H1 (cell line): ENCODE measurements around the gene BAIAP2L2. TPM values are rescaled to one million over a fixed set of nuclear protein-coding genes. Genes with fewer than 3 reads are reported as not detected.

Source experiments
- CTCF ChIA-PET: fragments of 300-600 bp; sonication (Branson Sonifier 250); formaldehyde crosslinking; loops from one replicate; lab custom pipeline; 2021; ENCODE audit not compliant: partially characterized antibody; lab: Charles Lee
- POLR2A ChIA-PET: fragments of 300-600 bp; sonication (Branson Sonifier 250); formaldehyde crosslinking; loops from one replicate; lab custom pipeline; 2021; ENCODE audit warnings: inconsistent platforms; ENCODE audit not compliant: partially characterized antibody; lab: Charles Lee
- DNase-seq, 2 experiments: peaks; one replicate each; pipeline versions ENCODE4 v3.0.0 to v3.0.0-alpha.2; 2010 to 2022; ENCODE audit warnings: low spot score in 2 of 2, low read depth in 1 of 2, mixed read lengths in 1 of 2
- FAIRE-seq: peaks from 2 replicates; lab custom pipeline; 2011; peaks lifted over from hg19 to GRCh38; lab: Jason Lieb, UNC
- H2AFZ ChIP-seq: 2 replicates; pipeline ENCODE4 v1.8.1; 2012; ENCODE audit warnings: low read length, inconsistent platforms
- H2AK5ac ChIP-seq: 2 replicates; pipeline ENCODE4 v1.6.1; 2013; ENCODE audit warnings: low read depth, low read length
- H2BK120ac ChIP-seq: replicated peaks from 2 replicates; pipeline ENCODE3; 2013; ENCODE audit warnings: low read depth, low read length, inconsistent platforms
- H2BK12ac ChIP-seq: 2 replicates; pipeline ENCODE4 v1.6.1; 2013; ENCODE audit warnings: low read depth, low read length
- H2BK15ac ChIP-seq: 2 replicates; pipeline ENCODE4 v1.6.1; 2013; ENCODE audit warnings: low read length
- H2BK20ac ChIP-seq: 2 replicates; pipeline ENCODE4 v1.6.1; 2013; ENCODE audit warnings: low read length
- H2BK5ac ChIP-seq: 2 replicates; pipeline ENCODE4 v1.6.1; 2013; ENCODE audit warnings: low read depth, low read length
- H3K14ac ChIP-seq: 2 replicates; pipeline ENCODE4 v1.6.1; 2013; ENCODE audit warnings: inconsistent platforms; ENCODE audit not compliant: insufficient read length
- H3K18ac ChIP-seq: 2 replicates; pipeline ENCODE4 v1.6.1; 2013; ENCODE audit warnings: low read length; ENCODE audit errors: extremely low read depth
- H3K23ac ChIP-seq: 2 replicates; pipeline ENCODE4 v1.6.1; 2013; ENCODE audit warnings: inconsistent platforms; ENCODE audit not compliant: insufficient read length
- H3K23me2 ChIP-seq: 2 replicates; pipeline ENCODE4 v1.6.1; 2013; ENCODE audit warnings: low read depth, low read length
- H3K27ac ChIP-seq: 2 replicates; pipeline ENCODE4 v1.6.1; 2011; ENCODE audit warnings: low read depth, low read length, inconsistent platforms
- H3K27me3 ChIP-seq, 4 experiments: replicated peaks in 1 of 4; 1 replicate in 1 of 4; 2 replicates in 3 of 4; pipeline versions ENCODE4 v1.6.1 to v1.8.1; 2011 to 2013; ENCODE audit warnings: low read length in 3 of 4, mild to moderate bottlenecking in 3 of 4, inconsistent platforms in 2 of 4, mixed read lengths in 2 of 4, moderate library complexity in 1 of 4; ENCODE audit not compliant: control insufficient read depth in 3 of 4, insufficient read depth in 3 of 4; ENCODE audit errors: extremely low read depth in 1 of 4
- H3K36me3 ChIP-seq, 4 experiments: 2 replicates each; pipeline versions ENCODE4 v1.6.1 to v1.8.1; 2011 to 2013; ENCODE audit warnings: mild to moderate bottlenecking in 4 of 4, low read length in 3 of 4, moderate library complexity in 2 of 4, control low read depth in 1 of 4, inconsistent platforms in 1 of 4; ENCODE audit not compliant: insufficient read depth in 4 of 4, control insufficient read depth in 2 of 4
- H3K4ac ChIP-seq: replicated peaks from 2 replicates; pipeline ENCODE3; 2013; ENCODE audit warnings: low read length, low read depth, mixed read lengths, inconsistent platforms; ENCODE audit not compliant: insufficient read length
- H3K4me1 ChIP-seq, 4 experiments: replicated peaks in 1 of 4; 1 replicate in 1 of 4; 2 replicates in 3 of 4; pipeline versions ENCODE4 v1.6.1 to v1.8.1; 2011 to 2013; ENCODE audit warnings: low read length in 3 of 4, inconsistent platforms in 2 of 4, mixed read lengths in 1 of 4; ENCODE audit not compliant: insufficient read depth in 4 of 4, control insufficient read depth in 3 of 4
- H3K4me2 ChIP-seq, 2 experiments: 2 replicates each; pipeline versions ENCODE4 v1.6.1 to v1.8.1; 2011 to 2013; ENCODE audit warnings: low read depth in 2 of 2, low read length in 2 of 2, control low read depth in 1 of 2, inconsistent platforms in 1 of 2, mild to moderate bottlenecking in 1 of 2; ENCODE audit not compliant: insufficient read depth in 1 of 2
- H3K4me3 ChIP-seq, 4 experiments: fragments of 200-600, 300-600 bp in 1 of 4; sonication (generic), shearing (Covaris generic), sonication (Bioruptor Twin) in 1 of 4; 2 replicates each; pipeline versions ENCODE4 v1.5.1 to v1.8.1; 2011 to 2016; ENCODE audit warnings: low read length in 4 of 4, low read depth in 3 of 4, control low read depth in 2 of 4, inconsistent platforms in 2 of 4, mild to moderate bottlenecking in 2 of 4, mixed read lengths in 1 of 4, moderate library complexity in 1 of 4; ENCODE audit not compliant: insufficient read depth in 2 of 4; ENCODE audit errors: extremely low read depth in 1 of 4
- H3K56ac ChIP-seq: replicated peaks from 2 replicates; pipeline ENCODE3; 2013; ENCODE audit warnings: low read depth, mild to moderate bottlenecking, mixed read lengths, low read length, inconsistent platforms; ENCODE audit not compliant: insufficient read length
- H3K79me1 ChIP-seq: 2 replicates; pipeline ENCODE4 v1.6.1; 2013; ENCODE audit warnings: low read depth, low read length, control low read depth
- H3K79me2 ChIP-seq, 2 experiments: 2 replicates each; pipeline versions ENCODE4 v1.6.1 to v1.8.1; 2012 to 2013; ENCODE audit warnings: low read length in 2 of 2, mild to moderate bottlenecking in 2 of 2, inconsistent platforms in 1 of 2; ENCODE audit not compliant: insufficient read depth in 2 of 2, control insufficient read depth in 1 of 2
- H3K9ac ChIP-seq, 4 experiments: replicated peaks in 1 of 4; 1 replicate in 1 of 4; 2 replicates in 3 of 4; pipeline versions ENCODE4 v1.6.1 to v1.8.1; 2011 to 2013; ENCODE audit warnings: low read depth in 3 of 4, low read length in 3 of 4, control low read depth in 2 of 4, mild to moderate bottlenecking in 2 of 4, moderate library complexity in 2 of 4, inconsistent platforms in 1 of 4; ENCODE audit errors: extremely low read depth in 1 of 4
- H3K9me3 ChIP-seq, 2 experiments: 2 replicates each; pipeline versions ENCODE4 v1.6.1 to v1.8.1; 2012 to 2013; ENCODE audit warnings: mild to moderate bottlenecking in 2 of 2, moderate library complexity in 2 of 2, control low read depth in 1 of 2, inconsistent platforms in 1 of 2, low read depth in 1 of 2, low read length in 1 of 2, mixed read lengths in 1 of 2; ENCODE audit not compliant: insufficient read depth in 2 of 2
- H4K20me1 ChIP-seq, 2 experiments: replicated peaks in 1 of 2; 2 replicates each; pipeline versions ENCODE3 to v1.8.1; 2011 to 2013; ENCODE audit warnings: inconsistent platforms in 2 of 2, low read length in 2 of 2, mild to moderate bottlenecking in 1 of 2; ENCODE audit not compliant: insufficient read depth in 2 of 2, control insufficient read depth in 1 of 2
- H4K5ac ChIP-seq: 2 replicates; pipeline ENCODE4 v1.6.1; 2013; ENCODE audit warnings: low read length, low read depth, mixed read lengths, inconsistent platforms; ENCODE audit not compliant: insufficient read length
- H4K8ac ChIP-seq: 2 replicates; pipeline ENCODE4 v1.8.0; 2013; ENCODE audit warnings: mild to moderate bottlenecking, moderate library complexity, low read length, inconsistent platforms; ENCODE audit not compliant: insufficient read depth; ENCODE audit errors: extremely low read depth
- H4K91ac ChIP-seq: replicated peaks from 2 replicates; pipeline ENCODE3; 2013; ENCODE audit warnings: low read length, mixed read lengths, inconsistent platforms; ENCODE audit not compliant: insufficient read length
- ATF2 ChIP-seq: IDR thresholded peaks from 2 replicates; pipeline ENCODE4 v1.6.1; 2012; ENCODE audit warnings: low read length, inconsistent platforms
- BRCA1 ChIP-seq: IDR thresholded peaks from 2 replicates; pipeline ENCODE4 v1.6.1; 2012; ENCODE audit warnings: low read depth, low read length, improper control_type of control experiment
- EP300 ChIP-seq, 2 experiments: IDR thresholded peaks; 1 replicate in 1 of 2; 2 replicates in 1 of 2; pipeline ENCODE4 v1.6.1; 2011 to 2012; ENCODE audit warnings: low read depth in 2 of 2, low read length in 2 of 2, mild to moderate bottlenecking in 2 of 2, borderline replicate concordance in 1 of 2, inconsistent platforms in 1 of 2, moderate library complexity in 1 of 2
- GTF2F1 ChIP-seq: IDR thresholded peaks from 2 replicates; pipeline ENCODE4 v1.6.1; 2012; ENCODE audit warnings: low read depth, low read length, improper control_type of control experiment, borderline replicate concordance
- KDM5A ChIP-seq: fragments of 200-600 bp; IDR thresholded peaks from 2 replicates; pipeline ENCODE4 v1.7.1; 2012; ENCODE audit warnings: mild to moderate bottlenecking, low read length, inconsistent platforms, mixed read lengths
- MAFK ChIP-seq: IDR thresholded peaks from 2 replicates; pipeline ENCODE4 v1.6.1; 2012; ENCODE audit warnings: low read depth, mild to moderate bottlenecking, improper control_type of control experiment, low read length
- NANOG ChIP-seq: IDR thresholded peaks from 2 replicates; pipeline ENCODE4 v1.6.1; 2011; ENCODE audit warnings: low read length, low read depth, mild to moderate bottlenecking, inconsistent platforms; ENCODE audit not compliant: insufficient read depth, poor library complexity, severe bottlenecking
- POLR2A ChIP-seq, 2 experiments: IDR thresholded peaks; 1 replicate in 1 of 2; 2 replicates in 1 of 2; pipeline ENCODE4 v1.6.1; 2011; ENCODE audit warnings: low read depth in 2 of 2, low read length in 2 of 2, mild to moderate bottlenecking in 2 of 2; ENCODE audit errors: control extremely low read depth in 1 of 2
- SIRT6 ChIP-seq: IDR thresholded peaks from one replicate; pipeline ENCODE4 v1.7.1; 2012; ENCODE audit warnings: low read length, inconsistent platforms
- TCF12 ChIP-seq: IDR thresholded peaks from 2 replicates; pipeline ENCODE4 v1.6.1; 2011; ENCODE audit warnings: low read depth, mild to moderate bottlenecking, low read length
- USF2 ChIP-seq: IDR thresholded peaks from 2 replicates; pipeline ENCODE4 v1.6.1; 2011; ENCODE audit warnings: low read length, improper control_type of control experiment
- YY1 ChIP-seq: IDR thresholded peaks from 2 replicates; pipeline ENCODE4 v1.6.1; 2011; ENCODE audit warnings: low read depth, mild to moderate bottlenecking, low read length
- WGBS, 2 experiments: shearing (Covaris generic) in 1 of 2; methylation state at CpG; one replicate each; pipeline versions ENCODE4 v1.1.6 to v1.1.7; 2013 to 2015; ENCODE audit warnings: low lambda C conversion rate in 2 of 2, mixed read lengths in 2 of 2, inconsistent platforms in 1 of 2, low coverage in 1 of 2, missing lambda C conversion rate in 1 of 2; ENCODE audit not compliant: insufficient replicate concordance in 2 of 2, insufficient coverage in 1 of 2, insufficient read length in 1 of 2; ENCODE audit errors: extremely low coverage in 1 of 2, missing lambda C conversion rate in 1 of 2; 5-methylcytosine and 5-hydroxymethylcytosine counted together
- polyA plus RNA-seq, 7 experiments: library from polyadenylated mRNA; depleted of rRNA in 3 of 7; stranded (reverse) in 5 of 7; unstranded in 2 of 7; fragments of >200 nt in 5 of 7; fragments of 200-250 nt in 2 of 7; gene quantifications; 1 replicate in 5 of 7; 2 replicates in 1 of 7; 4 replicates in 1 of 7; pipeline versions ENCODE4 v1.2.1 to v1.2.3, GENCODE V29; 2011 to 2013; ENCODE audit warnings: missing spikeins in 2 of 7, mixed read lengths in 2 of 7
- total RNA-seq: library from RNA; stranded (reverse); fragmentation: NEBNext Ultra II Directional; extraction: Animal tissue kit (Norgen Biotek cat#: 25700); gene quantifications from 2 replicates; pipeline ENCODE4 v1.2.1, GENCODE V29; 2021

Gene BAIAP2L2
- total and polyA plus RNA-seq, 2 of the 8 experiments (the other 6 are each of a cell fraction or from before 2014, with no cell fraction given): 5.4 to 10.0 TPM

DNA sequence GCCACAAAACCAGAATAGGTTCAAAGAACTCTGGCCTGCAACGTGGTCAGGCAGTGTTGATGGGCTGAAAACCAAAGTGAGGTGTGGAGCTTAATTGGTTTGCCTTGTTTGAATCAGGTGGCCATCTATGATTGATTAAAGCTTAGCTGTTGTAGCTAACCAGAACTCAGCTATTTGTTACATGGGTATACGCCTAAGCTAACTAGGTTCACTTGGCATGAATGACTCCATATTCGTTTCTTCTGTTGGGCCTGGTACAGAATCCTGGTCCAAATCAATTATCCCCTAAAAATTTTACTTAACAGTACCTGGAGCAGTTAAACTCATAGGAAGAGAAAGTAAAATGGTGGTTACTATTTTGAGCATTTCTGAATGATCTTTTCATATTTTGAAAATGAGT lies 7.7 kb upstream of the BAIAP2L2 start:
- H2BK120ac ChIP-seq: no peak overlapping the region
- H2BK15ac ChIP-seq: no peak overlapping the region
- no peaks in the 10 kb centered on the region for H3K79me2 ChIP-seq
- H3K79me1 ChIP-seq: no peaks in the 10 kb centered on the region
- H2AK5ac ChIP-seq: no peak overlapping the region
- no peak overlapping the region for H3K27ac ChIP-seq
- no peak overlapping the region for H3K56ac ChIP-seq
- H2AFZ ChIP-seq: no peak overlapping the region
- no peak overlapping the region for H3K9ac ChIP-seq
- H2BK12ac ChIP-seq: no peak overlapping the region
- H3K14ac ChIP-seq: no peak overlapping the region
- WGBS, 2 experiments: 90% methylated on average over 3 of the region's 3 CpGs; no CpG with 5 or more reads in 1 of the 2 experiments
- H3K23me2 ChIP-seq: no peaks in the 10 kb centered on the region
- DNase-seq: no peak
- no peak overlapping the region for H3K4me3 ChIP-seq
- H3K23ac ChIP-seq: no peak overlapping the region
- H3K4me2 ChIP-seq: no peak overlapping the region
- peaks cover 0 to 3% (median 0%) of the 10 kb centered on the region in 4 experiments; a peak in 4 of 7 replicates for H3K4me1 ChIP-seq
- H2BK5ac ChIP-seq: no peak overlapping the region
- H3K27me3 ChIP-seq: no peaks in the 10 kb centered on the region; a peak in 2 of 7 replicates
- ChIA-PET POLR2A (no interaction called here), CTCF (interaction anchor here (0.7 to 2.2 kb wide), 6 partner anchors 11 to 74 kb away, joined by 3 to 7 read pairs (median 4); no protein-coding TSS in a partner anchor)
- no peaks in the 10 kb centered on the region for H4K20me1 ChIP-seq
- H4K8ac ChIP-seq: no peak overlapping the region
- no peak overlapping the region for H3K4ac ChIP-seq
- no peak overlapping the region for H4K5ac ChIP-seq
- no peak overlapping the region for H4K91ac ChIP-seq
- no peaks in the 10 kb centered on the region for H3K36me3 ChIP-seq
- H3K9me3 ChIP-seq: no peaks in the 10 kb centered on the region
- H3K18ac ChIP-seq: no peak overlapping the region
- FAIRE-seq: no peak
- no peak overlapping the region for H2BK20ac ChIP-seq
- TF ChIP-seq USF2 (no peak), NANOG (no peak), KDM5A (no peak), MAFK (no peak), BRCA1 (no peak), ATF2 (no peak), EP300 (IDR thresholded peaks at IDR 0.05; ENCODE audit: borderline replicate concordance in 1 of 2, low read depth in 2 of 2, low read length in 2 of 2) (no peak), GTF2F1 (no peak), POLR2A (IDR thresholded peaks at IDR 0.05; ENCODE audit: control extremely low read depth in 1 of 2, low read depth in 2 of 2, low read length in 2 of 2) (no peak), TCF12 (no peak), SIRT6 (no peak), YY1 (no peak)
